Stimulated activated effector memory CD8-positive, alpha-beta T cell treated with anti-CD3 and anti-CD28 coated beads, Interleukin-12 subunit alpha, Interleukin-12 subunit beta, amount 100 ng/mL, for 72 hours (primary cell): ENCODE data around the gene SYTL3.
"Not testable (repeated sequence)": the region's sequence is repeated elsewhere in the genome, so short reads cannot be mapped to it uniquely, and the experiment has no call there.

Source experiments
- ATAC-seq: fragments of 150-1000 bp; cut with Tn5 transposase; 2 replicates; pipeline ENCODE4 v1.10.0; 2021
- DNase-seq, 2 donors: peaks; one replicate each; pipeline ENCODE4 v3.0.0; 2021 to 2022; ENCODE audit warnings: low spot score in 2 of 2
- H3K27ac Mint-ChIP-seq: one replicate; pipeline ENCODE4 v1.8.0; 2022; ENCODE audit warnings: mild to moderate bottlenecking, mixed read lengths
- H3K36me3 Mint-ChIP-seq: one replicate; pipeline ENCODE4 v1.8.0; 2022; ENCODE audit warnings: mild to moderate bottlenecking, mixed read lengths
- H3K4me1 Mint-ChIP-seq: one replicate; pipeline ENCODE4 v1.8.0; 2022; ENCODE audit warnings: mixed read lengths
- H3K4me3 Mint-ChIP-seq: one replicate; pipeline ENCODE4 v1.8.0; 2022; ENCODE audit warnings: mild to moderate bottlenecking, mixed read lengths
- H3K9me3 Mint-ChIP-seq: one replicate; pipeline ENCODE4 v1.8.0; 2022; ENCODE audit warnings: mixed read lengths

SYTL3 gene

GRCh38 chr6:158792505-158792904 lies 142.7 kb downstream of the SYTL3 start:
- H3K9me3 Mint-ChIP-seq, H3K4me3 Mint-ChIP-seq, DNase-seq, ATAC-seq: not testable (repeated sequence)
- Mint-ChIP-seq H3K27ac (peak overlapping the region; percentile 64), H3K4me1 (peaks cover 84% of the 10 kb centered on the region), H3K36me3 (peaks cover 71% of the 10 kb centered on the region)

DNA sequence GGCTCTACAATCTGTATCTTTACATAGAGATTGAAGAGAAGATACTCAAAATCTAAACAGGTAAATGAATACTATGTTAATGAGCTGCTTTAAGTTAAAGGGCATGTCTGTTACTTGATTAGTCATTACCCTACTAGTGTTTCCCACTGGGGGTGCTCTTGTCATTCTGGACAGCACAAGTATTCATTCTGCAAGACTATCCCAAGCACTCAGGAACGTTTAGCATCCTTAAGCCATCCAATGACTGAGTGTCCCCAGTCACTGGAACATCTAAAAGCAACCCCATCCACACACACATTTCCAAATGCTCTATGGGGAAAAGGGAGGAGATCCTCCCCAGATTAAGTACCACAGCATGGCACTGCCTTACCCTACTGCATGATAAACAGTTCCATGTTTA lies 143.6 kb downstream of the SYTL3 start:
- ATAC-seq (peak; percentile 77), DNase-seq (no peak)
- peaks cover 70% of the 10 kb centered on the region for H3K36me3 Mint-ChIP-seq
- peaks cover 88% of the 10 kb centered on the region for H3K4me1 Mint-ChIP-seq
- H3K27ac Mint-ChIP-seq: no peak overlapping the region
- H3K4me3 Mint-ChIP-seq: no peak overlapping the region
- H3K9me3 Mint-ChIP-seq: no peaks in the 10 kb centered on the region

- ATAC-seq (no peak), DNase-seq (no peak)
- Mint-ChIP-seq H3K9me3 (no peaks in the 10 kb centered on the region), H3K27ac (peak overlapping the region; percentile 86), H3K4me3 (peak overlapping the region; percentile 7), H3K4me1 (peaks cover 80% of the 10 kb centered on the region), H3K36me3 (peaks cover 62% of the 10 kb centered on the region)
These were observed 145.7 kb downstream of the SYTL3 start for GRCh38 chr6:158795516-158795915.

GRCh38 chr6:158796353-158796752 lies 146.5 kb downstream of the SYTL3 start:
- H3K9me3 Mint-ChIP-seq: no peaks in the 10 kb centered on the region
- ATAC-seq (no peak), DNase-seq (no peak)
- peaks cover 72% of the 10 kb centered on the region for H3K4me1 Mint-ChIP-seq
- peak overlapping the region; percentile 7 for H3K4me3 Mint-ChIP-seq
- peak overlapping the region; percentile 86 for H3K27ac Mint-ChIP-seq
- H3K36me3 Mint-ChIP-seq: peaks cover 53% of the 10 kb centered on the region

GRCh38 chr6:158797331-158798310 lies 147.8 kb downstream of the SYTL3 start:
- no peak for ATAC-seq
- H3K4me3 Mint-ChIP-seq: peak overlapping the region; percentile 20
- H3K27ac Mint-ChIP-seq: peak overlapping the region; percentile 86
- DNase-seq: no peak
- peaks cover 72% of the 10 kb centered on the region for H3K4me1 Mint-ChIP-seq
- H3K9me3 Mint-ChIP-seq: no peaks in the 10 kb centered on the region
- peaks cover 54% of the 10 kb centered on the region for H3K36me3 Mint-ChIP-seq

DNA sequence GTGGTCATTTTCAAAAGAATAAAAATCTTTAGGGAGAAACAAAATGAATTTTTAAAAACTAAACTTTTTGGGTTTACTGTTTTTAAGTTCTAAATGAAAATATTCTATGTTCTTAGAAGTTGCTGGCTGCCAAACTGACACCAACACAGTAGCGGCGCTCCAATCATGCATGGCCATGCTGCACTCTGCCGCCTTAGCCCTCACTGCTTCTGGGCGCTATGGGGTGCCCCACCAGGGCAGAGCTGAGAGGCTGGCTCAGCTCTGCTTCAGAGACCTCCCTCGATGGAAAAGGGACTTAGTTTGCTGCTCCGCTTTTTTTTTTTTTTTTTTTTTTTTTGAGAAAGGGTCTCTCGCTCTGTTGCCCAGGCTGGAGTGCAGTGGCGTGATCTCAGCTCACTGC lies 148.5 kb downstream of the SYTL3 start:
- peak overlapping the region; percentile 45 for H3K27ac Mint-ChIP-seq

DNA sequence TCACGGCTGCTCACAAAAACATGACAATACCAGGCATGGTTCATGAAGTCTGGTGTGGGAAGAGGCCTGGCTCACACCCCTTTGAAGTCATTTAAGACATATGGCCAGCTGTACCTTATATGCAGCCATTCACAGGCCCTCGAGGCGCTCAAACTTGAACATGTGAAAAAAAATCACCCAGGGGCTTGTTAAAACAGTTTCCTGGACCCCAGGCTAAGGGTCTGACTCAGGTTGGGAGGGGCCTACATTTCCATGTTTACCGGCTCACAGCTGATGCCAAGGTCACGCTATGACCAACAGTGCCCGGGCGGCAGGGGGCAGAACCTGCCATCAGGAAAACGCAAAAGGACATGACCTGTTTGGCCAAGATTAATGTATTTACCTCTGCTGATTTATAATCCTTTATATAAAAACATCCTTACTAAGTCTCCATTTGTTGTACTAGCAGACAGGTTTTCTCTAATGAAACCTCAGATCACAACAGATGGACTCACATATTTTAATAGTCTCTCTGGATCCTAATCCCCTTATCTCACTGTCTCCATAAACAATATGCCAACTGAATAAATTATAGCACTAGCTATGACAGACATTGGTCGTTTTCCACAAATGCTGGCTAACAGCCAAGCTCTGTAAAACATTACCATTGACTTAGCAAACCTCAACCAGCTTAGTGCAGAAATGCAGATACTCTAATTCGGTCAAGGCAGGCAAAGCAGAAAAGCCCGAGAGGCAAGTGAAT lies 149.4 kb downstream of the SYTL3 start:
- peaks cover 54% of the 10 kb centered on the region for H3K36me3 Mint-ChIP-seq
- H3K9me3 Mint-ChIP-seq: no peaks in the 10 kb centered on the region
- H3K27ac Mint-ChIP-seq: peak overlapping the region; percentile 48
- H3K4me3 Mint-ChIP-seq: peak overlapping the region; percentile 20
- ATAC-seq (no peak), DNase-seq (no peak)
- peaks cover 71% of the 10 kb centered on the region for H3K4me1 Mint-ChIP-seq

More for the DNA sequence above, 148.5 kb downstream of the SYTL3 start:
- Mint-ChIP-seq H3K9me3 (no peaks in the 10 kb centered on the region), H3K4me3 (peak overlapping the region; percentile 20), H3K36me3 (peaks cover 54% of the 10 kb centered on the region), H3K4me1 (peaks cover 72% of the 10 kb centered on the region)
- ATAC-seq: no peak
- DNase-seq: no peak

DNA sequence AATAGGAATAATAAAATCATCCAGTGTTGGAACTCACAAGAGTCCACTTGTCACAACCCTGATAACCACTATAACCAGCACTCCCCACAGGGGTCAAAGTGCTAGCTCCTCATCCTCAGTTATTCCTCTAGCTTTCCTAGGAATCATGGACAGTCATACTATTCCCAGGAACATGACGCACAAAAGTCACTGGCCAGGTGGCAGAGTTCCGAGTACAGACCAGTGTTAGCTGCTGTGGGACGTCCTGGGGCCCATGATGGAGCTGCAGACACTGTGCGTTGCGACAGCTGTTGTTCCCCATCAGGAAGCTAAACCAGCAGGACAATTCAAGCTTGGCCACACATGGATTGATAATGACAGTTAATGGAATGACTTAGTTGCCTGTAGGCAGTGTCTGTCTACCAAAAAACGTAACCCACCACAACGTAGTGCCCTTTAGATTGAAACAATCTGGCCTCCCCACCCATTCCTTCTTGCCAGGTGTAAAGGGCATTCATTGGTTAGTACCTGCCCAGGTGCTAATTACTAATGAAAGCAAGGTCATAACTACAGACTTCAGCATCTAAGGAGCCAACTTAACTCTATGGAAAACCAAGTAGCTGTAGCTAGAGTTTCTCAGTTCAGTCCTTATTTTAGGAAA lies 151.9 kb downstream of the SYTL3 start:
- Mint-ChIP-seq H3K9me3 (no peaks in the 10 kb centered on the region), H3K27ac (peak overlapping the region; percentile 48), H3K36me3 (peaks cover 53% of the 10 kb centered on the region), H3K4me3 (no peak overlapping the region), H3K4me1 (peaks cover 74% of the 10 kb centered on the region)
- no peak for DNase-seq
- no peak for ATAC-seq

- peaks cover 57% of the 10 kb centered on the region for H3K36me3 Mint-ChIP-seq
- peak overlapping the region; percentile 24 for H3K27ac Mint-ChIP-seq
- H3K9me3 Mint-ChIP-seq: no peaks in the 10 kb centered on the region
- ATAC-seq (peak; percentile 86), DNase-seq (no peak)
- peaks cover 78% of the 10 kb centered on the region for H3K4me1 Mint-ChIP-seq
- H3K4me3 Mint-ChIP-seq: peak overlapping the region; percentile 64
These were observed 153.9 kb downstream of the SYTL3 start for GRCh38 chr6:158803733-158804143.

GRCh38 chr6:158804207-158804606 lies 154.4 kb downstream of the SYTL3 start:
- peak overlapping the region; percentile 24 for H3K27ac Mint-ChIP-seq
- no peak for DNase-seq
- no peak for ATAC-seq
- peak overlapping the region; percentile 64 for H3K4me3 Mint-ChIP-seq
- peaks cover 57% of the 10 kb centered on the region for H3K36me3 Mint-ChIP-seq
- H3K9me3 Mint-ChIP-seq: no peaks in the 10 kb centered on the region
- peaks cover 78% of the 10 kb centered on the region for H3K4me1 Mint-ChIP-seq

- H3K9me3 Mint-ChIP-seq: no peaks in the 10 kb centered on the region
- ATAC-seq (no peak), DNase-seq (no peak)
- peaks cover 88% of the 10 kb centered on the region for H3K4me1 Mint-ChIP-seq
- H3K27ac Mint-ChIP-seq: no peak overlapping the region
- H3K4me3 Mint-ChIP-seq: peak overlapping the region; percentile 20
- peaks cover 69% of the 10 kb centered on the region for H3K36me3 Mint-ChIP-seq
These were observed 156.0 kb downstream of the SYTL3 start for GRCh38 chr6:158805698-158806377.

DNA sequence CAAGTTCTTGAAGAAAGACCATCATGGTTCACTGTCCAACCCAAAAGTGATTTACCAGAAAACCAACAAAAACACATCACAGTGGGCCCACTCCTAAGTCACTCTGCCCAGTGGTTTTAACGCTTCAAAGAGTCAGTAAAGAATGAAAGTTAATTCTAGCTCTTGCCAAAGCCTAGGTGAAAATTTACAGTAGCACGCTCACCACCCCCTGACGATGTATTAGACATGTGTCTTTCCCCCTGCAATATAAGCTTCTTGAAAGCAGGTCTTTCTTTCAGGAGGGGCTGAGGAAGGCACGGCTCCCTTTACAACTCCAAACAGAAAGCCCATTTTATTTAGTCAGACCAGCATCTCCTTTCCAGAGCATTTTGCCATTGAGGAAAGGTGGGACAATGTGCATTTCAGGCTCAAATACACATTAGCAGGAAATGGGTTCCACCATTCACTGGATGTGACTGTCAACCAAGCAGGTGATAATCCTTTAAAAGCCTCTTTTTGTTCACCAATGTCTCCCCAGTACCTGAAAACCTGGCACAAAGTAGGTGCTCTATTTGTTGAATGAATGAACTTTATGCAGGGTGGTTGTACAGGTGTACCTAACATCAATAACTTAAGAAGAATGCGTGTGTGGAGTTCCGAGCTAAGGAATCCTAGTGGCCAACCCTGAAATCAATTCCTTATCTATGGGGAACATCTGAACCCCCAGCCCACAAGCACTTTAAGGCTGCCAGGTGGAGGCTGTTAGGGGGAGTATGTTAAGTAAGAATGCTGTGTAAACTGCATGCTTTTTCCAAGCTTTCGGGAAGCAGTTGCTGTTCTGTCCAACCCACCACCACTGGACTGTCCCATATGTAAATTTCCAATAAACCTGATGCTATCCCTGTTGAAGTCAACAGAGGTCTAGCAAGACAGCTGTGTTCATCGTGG lies 157.9 kb downstream of the SYTL3 start:
- Mint-ChIP-seq H3K9me3 (no peaks in the 10 kb centered on the region), H3K36me3 (peaks cover 81% of the 10 kb centered on the region), H3K4me3 (peak overlapping the region; percentile 39), H3K27ac (peak overlapping the region; percentile 74), H3K4me1 (peaks cover 90% of the 10 kb centered on the region)
- DNase-seq (no peak), ATAC-seq (no peak)

- Mint-ChIP-seq H3K36me3 (peaks cover 88% of the 10 kb centered on the region), H3K4me3 (peak overlapping the region; percentile 39), H3K9me3 (no peaks in the 10 kb centered on the region), H3K27ac (peak overlapping the region; percentile 69), H3K4me1 (peaks cover 92% of the 10 kb centered on the region)
- no peak for ATAC-seq
- DNase-seq: no peak
These were observed 158.6 kb downstream of the SYTL3 start for GRCh38 chr6:158808442-158808833.
